DMS 273 (cell line): ENCODE data around the gene ZFYVE21.
"Not testable (repeated sequence)": the region's sequence is repeated elsewhere in the genome, so short reads cannot be mapped to it uniquely, and the experiment has no call there.

Experiments used
- DNase-seq: peaks from one replicate; lab custom pipeline; 2025; ENCODE audit not compliant: unreplicated experiment; lab: John Stamatoyannopoulos, UW

ZFYVE21 gene

DNA sequence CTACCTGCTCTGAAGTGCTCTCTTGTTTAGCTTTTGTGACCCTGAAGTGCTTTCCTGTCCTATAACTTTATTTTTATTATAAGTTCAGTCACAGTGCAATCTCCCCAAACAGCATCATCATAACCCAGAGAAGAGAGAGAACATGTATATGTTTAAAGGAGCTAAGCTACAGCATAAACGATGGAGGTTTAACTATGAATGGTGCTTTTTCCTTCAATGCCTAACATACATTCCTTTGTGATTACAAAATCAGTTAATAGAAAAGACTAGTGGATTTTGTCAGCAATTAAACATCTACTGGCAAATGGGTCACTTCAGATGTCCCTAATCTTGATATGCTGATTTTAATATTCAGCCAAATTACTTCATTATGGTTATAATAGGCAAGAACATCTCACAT is 46.4 kb downstream of the ZFYVE21 start:
- no peak for DNase-seq

- no peak for DNase-seq
Measured at GRCh38 chr14:103762541-103762940, 46.9 kb downstream of the ZFYVE21 start.

DNA sequence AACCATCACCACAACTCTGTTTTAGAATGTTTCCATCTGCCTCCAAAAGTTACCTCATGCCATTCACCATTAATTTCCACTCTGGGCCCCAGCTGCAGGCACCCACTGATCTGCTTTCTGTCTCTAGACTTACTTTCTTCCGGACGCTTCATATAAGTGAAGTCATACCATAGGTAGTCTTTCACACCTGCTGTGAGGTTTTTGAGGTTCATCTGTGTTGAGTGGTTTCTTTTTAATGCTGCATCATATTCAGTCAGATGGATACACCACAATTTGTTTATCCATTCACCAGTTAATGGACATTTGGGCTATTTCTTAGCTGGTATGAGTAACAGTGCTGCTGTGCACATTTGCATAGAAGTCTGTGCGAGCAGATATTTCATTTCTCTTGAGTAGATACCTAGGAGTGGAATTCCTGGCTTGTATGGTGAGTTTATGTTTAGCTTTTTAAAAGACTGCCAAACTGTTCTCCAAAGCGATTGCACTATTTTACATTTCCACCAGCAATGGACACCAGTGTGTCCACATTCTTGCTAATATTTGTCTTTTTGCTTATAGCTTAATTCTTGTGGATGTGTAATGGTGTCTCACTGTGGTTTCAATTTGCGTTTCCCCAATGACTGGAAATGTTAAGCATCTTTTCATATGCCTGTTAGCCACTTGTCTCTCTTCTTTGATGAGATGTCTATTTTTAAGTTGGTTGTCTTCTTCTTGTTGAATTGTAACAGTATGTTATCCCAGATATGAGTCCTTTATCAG is 48.3 kb downstream of the ZFYVE21 start:
- no peak for DNase-seq

DNA sequence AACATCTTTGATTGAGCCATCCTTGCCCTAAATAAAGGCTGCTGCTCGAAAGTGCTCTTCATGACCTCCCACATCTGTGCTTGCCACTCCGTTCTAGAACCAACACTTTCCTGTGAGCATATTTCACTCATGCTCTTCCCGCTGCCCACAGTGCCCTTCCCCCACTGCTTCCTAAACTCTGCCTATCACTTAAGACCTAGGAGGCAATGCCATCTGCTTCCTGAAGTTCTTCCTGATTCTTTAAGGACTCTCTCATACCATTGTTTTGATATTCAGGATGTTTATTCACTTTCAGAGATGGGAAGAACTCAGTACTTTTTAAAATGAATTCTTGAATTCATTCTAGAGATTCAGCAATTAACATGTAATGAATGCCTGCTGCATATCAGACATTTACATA is 49.9 kb downstream of the ZFYVE21 start:
- DNase-seq = no peak

- no peak for DNase-seq
Measured at GRCh38 chr14:103767336-103767894, 51.8 kb downstream of the ZFYVE21 start.

DNA sequence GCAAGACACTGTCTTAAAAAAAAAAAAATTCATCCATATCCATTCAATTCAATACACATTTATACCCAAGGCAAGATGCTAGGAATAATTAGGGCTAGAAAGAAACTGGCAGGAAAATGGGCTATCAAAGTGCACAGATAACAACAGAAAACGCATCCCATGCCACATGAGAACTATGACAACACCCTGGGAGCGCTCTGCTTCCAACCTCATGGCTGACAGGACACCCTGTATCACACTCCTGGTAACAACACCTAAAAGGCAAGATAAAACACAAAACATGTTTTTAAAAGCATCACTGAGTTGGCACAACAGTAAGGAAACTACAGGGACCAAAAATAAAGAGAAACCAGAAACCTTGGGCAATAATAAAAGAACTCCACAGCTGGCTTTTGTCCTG is 54.9 kb downstream of the ZFYVE21 start:
- no peak for DNase-seq

DNA sequence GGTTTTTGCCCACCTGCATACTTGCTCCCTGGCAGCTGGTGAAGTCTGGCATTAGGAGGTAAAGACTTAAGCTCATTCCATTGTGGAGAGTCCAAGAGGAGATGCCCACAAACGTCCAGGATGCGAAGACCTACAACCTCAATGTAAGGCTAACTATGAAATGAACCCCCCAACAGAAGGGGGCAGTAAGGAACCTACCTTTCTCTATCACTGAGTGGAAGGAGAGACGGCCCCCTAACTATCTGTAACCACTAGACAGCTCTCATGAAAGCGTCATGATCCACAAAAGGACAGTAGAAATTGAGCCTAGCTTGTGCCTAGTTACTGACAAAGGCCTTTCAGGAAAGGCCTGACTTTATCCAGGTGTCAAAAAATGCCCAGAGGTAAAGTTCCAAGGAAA is 55.3 kb downstream of the ZFYVE21 start:
- DNase-seq = peak; percentile 10

GRCh38 chr14:103772078-103772712 is 56.6 kb downstream of the ZFYVE21 start:
- DNase-seq = peak; percentile 18

DNA sequence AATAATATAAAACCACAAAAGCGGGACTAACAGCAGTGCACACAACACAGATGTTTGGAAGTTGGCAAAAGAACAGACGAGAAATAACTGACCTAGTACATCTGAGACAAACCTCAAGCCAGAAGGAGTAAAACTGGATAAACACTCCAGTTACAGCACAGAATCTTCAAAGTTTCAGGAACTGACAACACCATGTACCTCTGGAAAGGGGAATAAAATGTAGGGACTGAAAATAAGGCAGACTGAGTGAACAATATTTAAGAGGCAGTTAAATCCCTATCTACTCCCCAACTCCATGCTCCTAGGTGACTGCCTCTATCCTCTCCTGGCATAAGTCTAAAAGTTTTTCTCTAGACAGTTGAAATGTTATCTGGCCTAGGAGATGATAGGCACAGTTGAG is 57.9 kb downstream of the ZFYVE21 start:
- no peak for DNase-seq

DNA sequence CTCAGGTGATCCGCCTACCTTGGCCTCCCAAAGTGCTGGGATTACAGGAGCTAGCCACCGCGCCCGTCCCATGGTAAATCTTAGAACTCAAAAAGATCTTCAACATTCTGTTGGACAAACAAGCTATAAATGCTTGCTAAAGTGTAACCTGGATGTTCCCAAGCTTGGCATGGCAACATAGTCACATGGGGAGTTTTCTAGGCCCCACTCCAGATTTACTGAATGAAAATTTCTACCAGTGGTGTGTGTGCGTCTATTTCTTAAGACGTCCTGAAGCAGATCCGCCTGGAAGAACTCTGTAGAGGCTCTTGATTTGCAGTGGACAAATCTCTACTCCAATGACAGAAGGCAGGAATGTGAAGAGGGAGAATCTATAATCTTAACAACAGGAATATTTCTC is 59.9 kb downstream of the ZFYVE21 start:
- DNase-seq = no peak

DNA sequence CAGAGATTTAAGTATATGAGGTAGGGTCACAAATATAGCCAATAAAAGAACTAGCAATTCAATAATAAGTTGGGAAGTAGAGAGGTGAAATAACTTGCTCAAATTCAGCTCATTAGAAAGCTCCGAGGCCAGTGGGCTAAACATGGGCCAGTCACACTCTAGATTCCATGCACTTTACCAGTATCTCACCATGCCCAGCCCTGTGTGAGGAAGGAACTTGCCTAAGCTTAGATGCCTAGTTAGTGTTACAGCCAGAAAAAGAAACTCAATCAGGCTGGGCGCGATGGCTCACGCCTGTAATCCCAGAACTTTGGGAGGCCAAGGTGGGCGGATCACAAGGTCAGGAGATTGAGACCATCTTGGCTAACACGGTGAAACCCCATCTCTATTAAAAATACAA is 60.7 kb downstream of the ZFYVE21 start:
- DNase-seq = not testable (repeated sequence)

DNA sequence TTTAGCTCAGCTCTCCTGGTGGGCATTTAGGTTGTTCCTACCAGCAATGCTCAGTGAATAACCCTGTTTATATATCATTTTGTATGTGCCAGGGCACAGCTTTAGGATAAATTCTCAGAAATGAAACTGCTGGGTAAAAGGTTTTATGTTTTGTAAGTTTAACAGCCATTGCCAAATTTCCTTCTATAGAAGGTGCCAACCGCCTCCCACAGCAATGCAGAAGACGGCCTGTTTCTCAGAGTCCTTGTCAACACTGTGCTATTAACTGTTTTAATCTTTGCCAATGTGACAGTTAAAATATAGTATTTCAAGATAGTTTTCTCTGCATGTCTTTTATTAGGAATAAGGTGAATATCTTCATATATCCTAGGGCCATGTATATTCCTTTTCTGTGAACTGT is 66.8 kb downstream of the ZFYVE21 start:
- no peak for DNase-seq
